ENCODE results near the gene EXOSC2. TPM values are rescaled to one million over a fixed set of nuclear protein-coding genes. Genes with fewer than 3 reads are reported as not detected.

Gene EXOSC2
- total RNA-seq, 2 donors from 2014 or later = 47.8 to 74.0 TPM

DNA sequence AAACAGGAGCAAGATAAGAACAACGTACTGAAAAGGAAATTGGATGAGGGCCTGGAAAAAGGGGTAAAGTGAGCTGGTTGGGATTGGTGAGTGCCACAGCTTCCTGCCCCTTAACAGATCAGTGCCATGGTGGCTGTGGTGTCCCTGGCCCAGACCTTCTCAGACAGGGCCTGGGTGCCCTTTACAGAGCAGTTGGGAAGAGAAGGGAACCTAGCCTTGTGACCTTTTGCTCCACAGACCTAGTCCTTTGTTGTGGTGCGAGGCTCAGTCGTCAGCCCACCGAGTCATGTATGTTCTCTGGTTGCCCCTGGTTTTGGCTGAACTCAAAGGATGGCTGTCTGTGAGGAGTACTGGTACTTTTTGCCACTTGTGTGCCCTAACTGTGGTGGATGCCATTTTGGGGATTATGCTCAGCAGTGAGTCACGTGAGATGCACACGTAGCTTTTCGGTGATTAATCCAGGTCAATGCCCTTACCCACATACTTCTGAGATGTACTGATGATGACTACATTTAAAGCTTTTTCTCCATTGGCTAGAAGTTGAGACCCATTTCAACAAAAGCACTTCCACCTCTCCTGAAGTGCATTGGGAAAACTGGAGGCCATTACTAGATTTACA is 48.4 kb downstream of the EXOSC2 start:
- H3K36me3 ChIP-seq (ENCODE audit: control insufficient read depth, insufficient read depth, low read length) = no peaks in the 10 kb centered on the region
- no peak overlapping the region for H3K27ac ChIP-seq (ENCODE audit: low read depth, low read length)
- no peaks in the 10 kb centered on the region for H3K4me1 ChIP-seq (ENCODE audit: control insufficient read depth, insufficient read depth, low read length)
- Mint-ChIP-seq H3K27ac (no peak overlapping the region), H3K4me3 (no peak overlapping the region), H3K9me3 (no peaks in the 10 kb centered on the region), H3K4me1 (no peaks in the 10 kb centered on the region), H3K27me3 (ENCODE audit: insufficient read depth) (no peaks in the 10 kb centered on the region), H3K36me3 (ENCODE audit: low read depth) (peaks cover 8% of the 10 kb centered on the region)
- DNase-seq = no peak
- no peak overlapping the region for H3K4me3 ChIP-seq (ENCODE audit: low read length)
- no peaks in the 10 kb centered on the region for H3K27me3 ChIP-seq (ENCODE audit: control insufficient read depth, insufficient read depth, low read length, poor library complexity, severe bottlenecking)
- no peak overlapping the region for H3K9ac ChIP-seq (ENCODE audit: extremely low read depth, low read length, poor library complexity, severe bottlenecking)
- 89 to 98% methylated on average over 3 to 7 of the region's 7 CpGs for WGBS, 2 experiments (ENCODE audit: insufficient coverage in 1 of 2, insufficient read length in 1 of 2)
- TF ChIP-seq, protein P1, sequence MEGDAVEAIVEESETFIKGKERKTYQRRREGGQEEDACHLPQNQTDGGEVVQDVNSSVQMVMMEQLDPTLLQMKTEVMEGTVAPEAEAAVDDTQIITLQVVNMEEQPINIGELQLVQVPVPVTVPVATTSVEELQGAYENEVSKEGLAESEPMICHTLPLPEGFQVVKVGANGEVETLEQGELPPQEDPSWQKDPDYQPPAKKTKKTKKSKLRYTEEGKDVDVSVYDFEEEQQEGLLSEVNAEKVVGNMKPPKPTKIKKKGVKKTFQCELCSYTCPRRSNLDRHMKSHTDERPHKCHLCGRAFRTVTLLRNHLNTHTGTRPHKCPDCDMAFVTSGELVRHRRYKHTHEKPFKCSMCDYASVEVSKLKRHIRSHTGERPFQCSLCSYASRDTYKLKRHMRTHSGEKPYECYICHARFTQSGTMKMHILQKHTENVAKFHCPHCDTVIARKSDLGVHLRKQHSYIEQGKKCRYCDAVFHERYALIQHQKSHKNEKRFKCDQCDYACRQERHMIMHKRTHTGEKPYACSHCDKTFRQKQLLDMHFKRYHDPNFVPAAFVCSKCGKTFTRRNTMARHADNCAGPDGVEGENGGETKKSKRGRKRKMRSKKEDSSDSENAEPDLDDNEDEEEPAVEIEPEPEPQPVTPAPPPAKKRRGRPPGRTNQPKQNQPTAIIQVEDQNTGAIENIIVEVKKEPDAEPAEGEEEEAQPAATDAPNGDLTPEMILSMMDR (conservative IDR thresholded peaks at IDR 0.05) = no peak
- H3K9me3 ChIP-seq (ENCODE audit: control insufficient read depth, low read length) = no peaks in the 10 kb centered on the region

DNA sequence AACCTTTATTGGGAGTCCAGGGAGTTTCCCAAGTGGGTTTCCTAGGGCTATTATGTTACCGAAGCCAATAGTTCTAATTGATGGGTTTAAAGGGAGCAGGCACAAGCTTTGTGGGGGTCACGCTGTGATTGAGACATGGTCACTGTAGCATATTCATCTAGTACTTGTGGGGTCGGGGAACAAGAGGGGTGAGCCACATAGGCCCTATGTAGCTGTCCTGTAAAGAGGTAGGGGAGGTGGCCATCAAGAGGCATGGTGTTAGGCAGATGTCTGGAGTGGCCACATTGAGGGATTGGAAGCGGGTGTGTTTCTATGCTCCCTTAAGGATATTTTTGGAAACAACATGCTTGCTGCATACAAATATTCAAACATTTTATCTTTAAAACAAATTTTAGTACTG is 50.1 kb downstream of the EXOSC2 start:
- Mint-ChIP-seq H3K36me3 (ENCODE audit: low read depth) (peaks cover 8% of the 10 kb centered on the region), H3K9me3 (no peaks in the 10 kb centered on the region), H3K4me1 (no peaks in the 10 kb centered on the region), H3K27ac (peak overlapping the region; percentile 65), H3K27me3 (ENCODE audit: insufficient read depth) (no peaks in the 10 kb centered on the region), H3K4me3 (no peak overlapping the region)
- TF ChIP-seq, protein P1 (conservative IDR thresholded peaks at IDR 0.05) = no peak
- Histone ChIP-seq H3K27me3 (ENCODE audit: control insufficient read depth, insufficient read depth, low read length, poor library complexity, severe bottlenecking) (no peaks in the 10 kb centered on the region), H3K9me3 (ENCODE audit: control insufficient read depth, low read length) (no peaks in the 10 kb centered on the region), H3K4me1 (ENCODE audit: control insufficient read depth, insufficient read depth, low read length) (no peaks in the 10 kb centered on the region), H3K4me3 (ENCODE audit: low read length) (no peak overlapping the region), H3K36me3 (ENCODE audit: control insufficient read depth, insufficient read depth, low read length) (no peaks in the 10 kb centered on the region), H3K27ac (ENCODE audit: low read depth, low read length) (no peak overlapping the region), H3K9ac (ENCODE audit: extremely low read depth, low read length, poor library complexity, severe bottlenecking) (no peak overlapping the region)
- no peak for DNase-seq
- 98 to 100% methylated on average over 2 to 4 of the region's 4 CpGs for WGBS, 2 experiments (ENCODE audit: insufficient coverage in 1 of 2, insufficient read length in 1 of 2)

DNA sequence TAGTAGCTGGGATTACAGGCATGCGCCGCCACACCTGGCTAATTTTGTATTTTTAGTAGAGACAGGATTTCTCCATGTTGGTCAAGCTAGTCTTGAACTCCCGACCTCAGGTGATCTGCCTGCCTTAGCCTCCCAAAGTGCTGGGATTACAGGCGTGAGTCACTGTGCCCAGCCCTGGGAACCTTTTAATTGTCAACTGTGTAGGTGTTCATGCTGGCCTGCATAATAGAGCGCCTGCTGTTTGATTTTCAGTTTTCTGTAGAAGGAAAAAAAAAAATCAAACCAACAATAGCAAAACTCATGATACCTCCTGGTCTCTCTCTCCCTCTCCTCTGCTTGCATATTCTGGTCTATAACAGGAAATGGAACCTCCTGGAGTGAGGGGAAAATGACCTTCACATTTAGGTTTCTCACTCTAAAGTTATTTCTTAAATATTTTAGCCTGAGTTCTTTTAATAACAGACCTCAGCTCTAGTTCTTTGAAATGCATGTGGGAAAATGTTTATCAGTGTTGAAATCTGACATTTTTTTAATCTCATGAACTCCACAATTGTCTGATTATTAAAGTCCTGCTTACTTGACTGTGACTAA is 51.7 kb downstream of the EXOSC2 start:
- Mint-ChIP-seq H3K27ac (no peak overlapping the region), H3K4me1 (no peaks in the 10 kb centered on the region), H3K27me3 (ENCODE audit: insufficient read depth) (no peaks in the 10 kb centered on the region), H3K9me3 (no peaks in the 10 kb centered on the region), H3K36me3 (ENCODE audit: low read depth) (peaks cover 8% of the 10 kb centered on the region), H3K4me3 (no peak overlapping the region)
- no peak overlapping the region for H3K27ac ChIP-seq (ENCODE audit: low read depth, low read length)
- H3K4me1 ChIP-seq (ENCODE audit: control insufficient read depth, insufficient read depth, low read length) = no peaks in the 10 kb centered on the region
- H3K9me3 ChIP-seq (ENCODE audit: control insufficient read depth, low read length) = no peaks in the 10 kb centered on the region
- no peak for DNase-seq
- H3K4me3 ChIP-seq (ENCODE audit: low read length) = no peak overlapping the region
- H3K9ac ChIP-seq (ENCODE audit: extremely low read depth, low read length, poor library complexity, severe bottlenecking) = no peak overlapping the region
- TF ChIP-seq, protein P1 (conservative IDR thresholded peaks at IDR 0.05) = no peak
- WGBS, 2 experiments (ENCODE audit: insufficient coverage in 1 of 2, insufficient read length in 1 of 2) = 80 to 96% methylated on average over 2 to 5 of the region's 5 CpGs
- H3K36me3 ChIP-seq (ENCODE audit: control insufficient read depth, insufficient read depth, low read length) = no peaks in the 10 kb centered on the region
- no peaks in the 10 kb centered on the region for H3K27me3 ChIP-seq (ENCODE audit: control insufficient read depth, insufficient read depth, low read length, poor library complexity, severe bottlenecking)
